Stimulated activated CD8-positive, alpha-beta memory T cell treated with anti-CD3 and anti-CD28 coated beads, Interleukin-7, amount 100 ng/mL, for 1 hour (primary cell): ENCODE data around the gene GPR65.
"Not testable (repeated sequence)": the region's sequence is repeated elsewhere in the genome, so short reads cannot be mapped to it uniquely, and the experiment has no call there.

ENCODE experiments used
- DNase-seq, 2 donors: peaks; one replicate each; pipeline ENCODE4 v3.0.0-alpha.2; 2020; ENCODE audit warnings: low read depth in 2 of 2

The GPR65 gene

GRCh38 chr14:88003425-88003824, 1.5 kb upstream of the GPR65 start:
- no peak for DNase-seq

- no peak for DNase-seq
Measured at GRCh38 chr14:88004506-88005036, 364 bp upstream of the GPR65 start.

GRCh38 chr14:88005978-88006851, 1.3 kb downstream of the GPR65 start:
- DNase-seq = peak; percentile 20 to 36

GRCh38 chr14:88007608-88008007, 2.7 kb downstream of the GPR65 start:
- DNase-seq = no peak

GRCh38 chr14:88008039-88008742, 3.3 kb downstream of the GPR65 start:
- DNase-seq = no peak

- DNase-seq = no peak
Measured at GRCh38 chr14:88009486-88009885, 4.6 kb downstream of the GPR65 start.

- no peak for DNase-seq
Measured at GRCh38 chr14:88010331-88010730, 5.4 kb downstream of the GPR65 start.

GRCh38 chr14:88012495-88012894, 7.6 kb downstream of the GPR65 start:
- no peak for DNase-seq

GRCh38 chr14:88013750-88014349, 8.9 kb downstream of the GPR65 start:
- DNase-seq = peak in 1 of 2 donors; percentile 14

- no peak for DNase-seq
Measured at GRCh38 chr14:88016768-88017167, 11.8 kb downstream of the GPR65 start.

- DNase-seq = no peak
Measured at GRCh38 chr14:88017535-88017934, 12.6 kb downstream of the GPR65 start.

GRCh38 chr14:88023658-88024187, 18.8 kb downstream of the GPR65 start:
- DNase-seq = no peak

- DNase-seq = not testable (repeated sequence)
Measured at GRCh38 chr14:88024252-88025086, 19.5 kb downstream of the GPR65 start.

GRCh38 chr14:88025313-88025712, 20.4 kb downstream of the GPR65 start:
- DNase-seq = no peak

- DNase-seq = no peak
Measured at GRCh38 chr14:88026890-88027289, 22.0 kb downstream of the GPR65 start.

GRCh38 chr14:88029500-88029899, 24.6 kb downstream of the GPR65 start:
- no peak for DNase-seq

- no peak for DNase-seq
Measured at GRCh38 chr14:88030079-88030478, 25.1 kb downstream of the GPR65 start.

- DNase-seq = no peak
Measured at GRCh38 chr14:88030892-88031291, 26.0 kb downstream of the GPR65 start.

- DNase-seq = no peak
Measured at GRCh38 chr14:88032373-88032772, 27.4 kb downstream of the GPR65 start.

GRCh38 chr14:88034076-88034475, 29.1 kb downstream of the GPR65 start:
- DNase-seq = no peak

GRCh38 chr14:88036422-88036821, 31.5 kb downstream of the GPR65 start:
- DNase-seq = no peak
